ENCODE measurements around the gene CHRNE. TPM values are rescaled to one million over a fixed set of nuclear protein-coding genes. Genes with fewer than 3 reads are reported as not detected.

CHRNE gene
- total and polyA plus RNA-seq, 2 of the 13 experiments (the other 11 are each of a cell fraction or from before 2014, with no cell fraction given): 0.53 to 0.59 TPM

DNA sequence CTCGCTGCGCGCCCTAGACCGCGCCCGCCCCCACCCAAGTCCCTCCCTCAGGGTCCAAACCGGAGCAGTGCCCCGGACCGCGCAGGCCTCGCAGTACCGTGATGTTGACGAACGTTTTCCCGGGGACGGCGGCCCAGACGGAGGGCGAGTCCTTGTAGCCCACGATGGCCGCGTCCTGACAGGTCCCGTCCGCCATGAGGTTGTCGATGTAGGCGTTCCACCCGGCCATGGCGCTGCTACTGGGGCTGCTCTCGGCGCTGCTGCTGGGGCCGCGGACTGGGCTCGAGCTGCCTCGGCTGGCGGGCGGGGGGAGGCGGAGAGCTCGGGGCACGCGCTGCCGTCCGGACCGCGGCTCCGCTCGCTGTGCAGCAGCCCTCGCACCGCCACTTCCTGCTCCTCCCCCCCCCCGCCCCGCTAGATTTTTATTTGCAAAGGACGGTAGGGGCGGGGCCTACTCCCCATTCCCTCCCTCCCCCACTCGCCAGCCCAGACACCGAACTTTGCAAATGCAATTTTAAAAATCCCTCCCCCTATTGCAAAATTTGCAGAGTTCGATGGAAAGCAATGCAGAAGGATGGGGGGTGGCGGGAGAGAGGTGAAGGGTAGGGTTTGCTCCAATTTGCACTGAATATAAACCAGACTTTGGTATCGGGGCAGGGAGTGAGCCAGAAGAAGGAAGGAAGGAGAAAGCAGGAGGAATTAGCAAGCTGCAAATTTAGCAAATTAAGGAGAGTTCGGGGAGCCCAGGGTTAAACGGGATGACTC, 45.5 kb upstream of the CHRNE start, which contains the start of gene PFN1 (continued):
- TF ChIP-seq ZNF788 (CRISPR knock-in tag; IDR thresholded peaks at IDR 0.05; ENCODE audit: borderline replicate concordance) (peak; percentile 18; the same call in 1 of the 2 replicates), ZFP82 (CRISPR knock-in tag; IDR thresholded peaks at IDR 0.05; ENCODE audit: borderline replicate concordance) (no peak), POLR2AphosphoS5 (IDR thresholded peaks at IDR 0.05; ENCODE audit: low read depth, low read length) (peak; percentile 81), ZNF33A (CRISPR knock-in tag; IDR thresholded peaks at IDR 0.05; ENCODE audit: borderline replicate concordance) (no peak), SP2 (CRISPR knock-in tag; IDR thresholded peaks at IDR 0.05) (peak; percentile 56; the same call in 1 of the 2 replicates), ZSCAN12 (CRISPR knock-in tag; IDR thresholded peaks at IDR 0.05) (no peak), RBM39 (IDR thresholded peaks at IDR 0.05; ENCODE audit: low read depth, low read length, poor library complexity, severe bottlenecking) (peak; percentile 82), HNRNPH1 (optimal IDR thresholded peaks at IDR 0.05; ENCODE audit: low read depth, low read length) (no peak), EP300 (IDR thresholded peaks at IDR 0.05; ENCODE audit: low read depth in 2 of 2, low read length in 2 of 2) (peak in 1 of 2 experiments; percentile 36; a peak in 1 of 4 replicates), EP300 (CRISPR knock-in tag; IDR thresholded peaks at IDR 0.05; ENCODE audit: borderline replicate concordance) (no peak), TBX2 (CRISPR knock-in tag; IDR thresholded peaks at IDR 0.05; ENCODE audit: borderline replicate concordance) (peak; percentile 56; the same call in 1 of the 2 replicates), ZNF572 (CRISPR knock-in tag; IDR thresholded peaks at IDR 0.05) (0 out of 2 replicates have a peak, but pooled peaks have one; percentile 15), KLF13 (CRISPR knock-in tag; IDR thresholded peaks at IDR 0.05) (no peak; the same call in 1 of the 2 replicates), ZNF616 (CRISPR knock-in tag; IDR thresholded peaks at IDR 0.05; ENCODE audit: low read depth) (peak; percentile 74), ZNF12 (CRISPR knock-in tag; IDR thresholded peaks at IDR 0.05) (no peak), DMAP1 (CRISPR knock-in tag; IDR thresholded peaks at IDR 0.05) (peak; percentile 37; the same call in 1 of the 2 replicates), ZFYVE20 (CRISPR knock-in tag; IDR thresholded peaks at IDR 0.05; ENCODE audit: borderline replicate concordance, low read depth) (no peak), ZNF350 (CRISPR knock-in tag; IDR thresholded peaks at IDR 0.05; ENCODE audit: borderline replicate concordance, low read depth) (no peak; the same call in 1 of the 2 replicates), ZNF33B (CRISPR knock-in tag; IDR thresholded peaks at IDR 0.05) (0 out of 2 replicates have a peak, but pooled peaks have one; percentile 34), MED13 (CRISPR knock-in tag; IDR thresholded peaks at IDR 0.05) (peak; percentile 28; the same call in 1 of the 2 replicates), ZNF781 (CRISPR knock-in tag; IDR thresholded peaks at IDR 0.05; ENCODE audit: borderline replicate concordance, not compliant biosample characterization) (no peak), ZSCAN20 (CRISPR knock-in tag; IDR thresholded peaks at IDR 0.05; ENCODE audit: borderline replicate concordance) (0 out of 2 replicates have a peak, but pooled peaks have one; percentile 49), HNRNPUL1 (IDR thresholded peaks at IDR 0.05; ENCODE audit: low read depth, low read length) (peak; percentile 37; the same call in 1 of the 2 replicates), DR1 (CRISPR knock-in tag; IDR thresholded peaks at IDR 0.05) (0 out of 2 replicates have a peak, but pooled peaks have one; percentile 32), MXD1 (CRISPR knock-in tag; IDR thresholded peaks at IDR 0.05) (0 out of 2 replicates have a peak, but pooled peaks have one; percentile 17)
- TF ChIP-seq, protein P1, sequence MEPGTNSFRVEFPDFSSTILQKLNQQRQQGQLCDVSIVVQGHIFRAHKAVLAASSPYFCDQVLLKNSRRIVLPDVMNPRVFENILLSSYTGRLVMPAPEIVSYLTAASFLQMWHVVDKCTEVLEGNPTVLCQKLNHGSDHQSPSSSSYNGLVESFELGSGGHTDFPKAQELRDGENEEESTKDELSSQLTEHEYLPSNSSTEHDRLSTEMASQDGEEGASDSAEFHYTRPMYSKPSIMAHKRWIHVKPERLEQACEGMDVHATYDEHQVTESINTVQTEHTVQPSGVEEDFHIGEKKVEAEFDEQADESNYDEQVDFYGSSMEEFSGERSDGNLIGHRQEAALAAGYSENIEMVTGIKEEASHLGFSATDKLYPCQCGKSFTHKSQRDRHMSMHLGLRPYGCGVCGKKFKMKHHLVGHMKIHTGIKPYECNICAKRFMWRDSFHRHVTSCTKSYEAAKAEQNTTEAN (CRISPR knock-in tag; conservative IDR thresholded peaks at IDR 0.05): peak; percentile 53; the same call in 1 of the 2 replicates
- TF ChIP-seq, protein P2, sequence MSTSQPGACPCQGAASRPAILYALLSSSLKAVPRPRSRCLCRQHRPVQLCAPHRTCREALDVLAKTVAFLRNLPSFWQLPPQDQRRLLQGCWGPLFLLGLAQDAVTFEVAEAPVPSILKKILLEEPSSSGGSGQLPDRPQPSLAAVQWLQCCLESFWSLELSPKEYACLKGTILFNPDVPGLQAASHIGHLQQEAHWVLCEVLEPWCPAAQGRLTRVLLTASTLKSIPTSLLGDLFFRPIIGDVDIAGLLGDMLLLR (CRISPR knock-in tag; IDR thresholded peaks at IDR 0.05): no peak; the same call in 1 of the 2 replicates
